GM12878 (cell line): ENCODE results near the gene KRI1. TPM values are rescaled to one million over a fixed set of nuclear protein-coding genes. Genes with fewer than 3 reads are reported as not detected.
A peak's percentile ranks its signal among the peaks of the same experiment; 100 is the strongest.

ENCODE experiments used
- CEBPB ChIP-seq, 2 experiments: fragments of 150-350 bp in 1 of 2; IDR thresholded peaks; 2 replicates each; pipeline ENCODE4 v1.6.1; 2012 to 2014; ENCODE audit warnings: low read depth in 2 of 2, low read length in 2 of 2, borderline replicate concordance in 1 of 2, inconsistent platforms in 1 of 2
- CEBPZ ChIP-seq: fragments of 150-350 bp; IDR thresholded peaks from 2 replicates; pipeline ENCODE4 v1.6.1; 2016; ENCODE audit warnings: low read depth, low read length
- EED ChIP-seq: sonication (generic); IDR thresholded peaks from 2 replicates; pipeline ENCODE4 v1.6.1; 2016; ENCODE audit warnings: antibody characterized with exemption, low read depth
- GABPA ChIP-seq: IDR thresholded peaks from 2 replicates; pipeline ENCODE4 v1.6.1; 2014; ENCODE audit warnings: antibody characterized with exemption, low read depth, mild to moderate bottlenecking, inconsistent platforms
- HDAC2 ChIP-seq: fragments of 200-600 bp; sonication (generic); IDR thresholded peaks from 2 replicates; pipeline ENCODE4 v1.6.1; 2017
- JUND ChIP-seq: IDR thresholded peaks from 2 replicates; pipeline ENCODE4 v1.6.1; 2012; ENCODE audit warnings: low read depth, mild to moderate bottlenecking, low read length, improper control_type of control experiment, moderate library complexity
- MTA2 ChIP-seq: fragments of 450-650 bp; IDR thresholded peaks from 2 replicates; pipeline ENCODE4 v1.6.1; 2016; ENCODE audit warnings: low read depth, mild to moderate bottlenecking, moderate library complexity
- MTA3 ChIP-seq: IDR thresholded peaks from 2 replicates; pipeline ENCODE4 v1.6.1; 2012; ENCODE audit warnings: low read length, inconsistent platforms, borderline replicate concordance
- PAX5 ChIP-seq: IDR thresholded peaks from 2 replicates; pipeline ENCODE4 v1.6.1; 2011; ENCODE audit warnings: low read depth, low read length, borderline replicate concordance
- PML ChIP-seq: IDR thresholded peaks from 2 replicates; pipeline ENCODE4 v1.6.1; 2012; ENCODE audit warnings: low read length, inconsistent platforms
- RBBP5 ChIP-seq: fragments of 200-600 bp; sonication (generic); conservative IDR thresholded peaks from 2 replicates; pipeline ENCODE4 v1.6.1; 2016
- SUZ12 ChIP-seq: fragments of 200-600 bp; sonication (generic); IDR thresholded peaks from one replicate; pipeline ENCODE4 v1.6.1; 2018; ENCODE audit warnings: antibody characterized with exemption, mild to moderate bottlenecking; ENCODE audit not compliant: unreplicated experiment
- TARDBP ChIP-seq: IDR thresholded peaks from 2 replicates; pipeline ENCODE4 v1.6.1; 2016; ENCODE audit warnings: borderline replicate concordance
- TCF7 ChIP-seq: IDR thresholded peaks from 2 replicates; pipeline ENCODE4 v1.6.1; 2014; ENCODE audit warnings: antibody characterized with exemption, borderline replicate concordance
- ZBED1 ChIP-seq: IDR thresholded peaks from 2 replicates; pipeline ENCODE4 v1.6.1; 2016; ENCODE audit warnings: borderline replicate concordance
- ZBTB33 ChIP-seq: fragments of 450-650 bp; IDR thresholded peaks from 2 replicates; pipeline ENCODE4 v1.6.1; 2017; ENCODE audit warnings: mild to moderate bottlenecking
- ZNF24 ChIP-seq: fragments of 450-650 bp; IDR thresholded peaks from 2 replicates; pipeline ENCODE4 v1.6.1; 2017; ENCODE audit warnings: antibody characterized with exemption, mild to moderate bottlenecking
- ZNF687 ChIP-seq: fragments of 450-650 bp; IDR thresholded peaks from 2 replicates; pipeline ENCODE4 v1.6.1; 2017; ENCODE audit warnings: mild to moderate bottlenecking, moderate library complexity
- polyA plus RNA-seq, 11 experiments: library from polyadenylated mRNA; depleted of rRNA in 4 of 11; unstranded in 6 of 11; stranded (reverse) in 5 of 11; fragments of >200 nt; fragmentation: Nextera tagmentation in 4 of 11; fragmentation: Illumina TruSeq in 1 of 11; extraction: Ambion mirVana in 4 of 11; extraction: Trizol in 1 of 11; gene quantifications; 1 replicate in 1 of 11; 2 replicates in 10 of 11; pipeline versions ENCODE4 v1.2.1 to v1.2.3, GENCODE V29; 2011 to 2016; ENCODE audit warnings: inconsistent platforms in 2 of 11, missing spikeins in 2 of 11, low read depth in 1 of 11
- total RNA-seq, 4 experiments: library from RNA; depleted of rRNA in 3 of 4; stranded (reverse); fragments of >200 nt in 3 of 4; fragmentation: Illumina TruSeq in 1 of 4; extraction: Trizol in 1 of 4; gene quantifications; 2 replicates each; pipeline versions ENCODE4 v1.2.1 to v1.2.3, GENCODE V29; 2013 to 2021
- TF ChIP-seq, protein P1 (sequence below): IDR thresholded peaks from 2 replicates; pipeline ENCODE4 v1.6.1; 2012; ENCODE audit warnings: low read depth, low read length, improper control_type of control experiment

The KRI1 gene
- total and polyA plus RNA-seq, 10 of the 15 experiments (the other 5 are each of a cell fraction or from before 2014, with no cell fraction given), result 0.98 to 42.5 (median 24.7) TPM

DNA sequence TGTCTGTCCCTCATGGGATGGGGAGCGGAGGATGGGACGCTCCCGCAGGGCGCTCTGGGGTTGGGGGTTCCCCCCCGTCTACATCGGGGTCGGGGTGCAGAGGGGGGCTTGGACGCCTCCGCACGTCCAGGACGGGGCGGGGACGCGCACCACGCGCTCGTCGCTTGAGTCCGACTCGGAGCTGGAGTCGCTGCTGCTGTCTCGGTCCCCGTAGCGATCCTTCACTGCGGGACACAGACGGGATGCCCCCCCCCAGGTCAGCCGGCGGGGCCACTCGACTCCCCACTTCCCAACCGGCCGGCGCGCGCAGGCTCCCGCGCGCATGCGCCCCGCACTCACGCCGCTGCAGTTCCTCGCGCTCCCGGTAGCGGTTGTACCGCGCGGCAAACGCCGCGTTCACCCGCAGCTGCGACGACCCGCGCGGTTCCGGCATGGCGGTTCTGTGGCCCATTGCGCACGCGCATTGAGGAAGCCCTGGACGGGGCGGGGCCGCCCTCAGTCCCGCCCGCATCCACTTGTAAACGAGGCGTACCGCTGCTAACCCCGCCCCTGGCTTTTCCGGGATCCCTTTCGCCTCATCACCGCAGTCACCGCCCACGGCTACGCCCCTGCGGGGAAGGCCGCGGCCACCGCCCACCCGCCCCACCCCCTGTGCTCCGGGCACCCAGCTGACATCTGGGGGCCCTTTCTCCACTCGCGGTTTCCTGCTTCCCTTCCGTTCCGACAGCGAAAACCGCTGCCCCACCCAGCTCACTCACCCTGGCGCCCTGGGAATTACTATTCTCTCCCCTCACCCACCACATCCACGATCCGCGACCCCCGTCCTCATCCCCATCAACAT is at the start of gene KRI1 (continued):
- TF ChIP-seq TCF7, result no peak
- TF ChIP-seq JUND, result no peak
- TF ChIP-seq RBBP5, result no peak
- no peak for TF ChIP-seq ZNF24
- no peak for TF ChIP-seq CEBPZ
- TF ChIP-seq HDAC2, result no peak
- no peak; the same call in 1 of the 2 replicates for TF ChIP-seq MTA3
- no peak for TF ChIP-seq PML
- no peak for TF ChIP-seq TARDBP
- TF ChIP-seq ZBED1, result no peak
- TF ChIP-seq, protein P1, sequence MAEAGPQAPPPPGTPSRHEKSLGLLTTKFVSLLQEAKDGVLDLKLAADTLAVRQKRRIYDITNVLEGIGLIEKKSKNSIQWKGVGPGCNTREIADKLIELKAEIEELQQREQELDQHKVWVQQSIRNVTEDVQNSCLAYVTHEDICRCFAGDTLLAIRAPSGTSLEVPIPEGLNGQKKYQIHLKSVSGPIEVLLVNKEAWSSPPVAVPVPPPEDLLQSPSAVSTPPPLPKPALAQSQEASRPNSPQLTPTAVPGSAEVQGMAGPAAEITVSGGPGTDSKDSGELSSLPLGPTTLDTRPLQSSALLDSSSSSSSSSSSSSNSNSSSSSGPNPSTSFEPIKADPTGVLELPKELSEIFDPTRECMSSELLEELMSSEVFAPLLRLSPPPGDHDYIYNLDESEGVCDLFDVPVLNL, result no peak
- TF ChIP-seq CEBPB (IDR thresholded peaks at IDR 0.05; ENCODE audit: borderline replicate concordance in 1 of 2, low read depth in 2 of 2, low read length in 2 of 2), result no peak
- no peak for TF ChIP-seq PAX5
- peak; percentile 62 for TF ChIP-seq EED
- peak; percentile 77; the same call in 1 of the 2 replicates for TF ChIP-seq ZNF687
- no peak for TF ChIP-seq GABPA
- no peak for TF ChIP-seq SUZ12
- no peak for TF ChIP-seq ZBTB33
- TF ChIP-seq MTA2, result no peak
